SU-DHL-6 (cell line): ENCODE data around the gene ADRA2B.

Source experiments
- H2AFZ ChIP-seq: fragments of 200-600 bp; sonication (generic); 2 replicates; pipeline ENCODE4 v1.6.1; 2014; ENCODE audit warnings: low read depth, mild to moderate bottlenecking, moderate library complexity, mixed read lengths, antibody characterized with exemption, low read length; ENCODE audit not compliant: severe bottlenecking
- H3F3A ChIP-seq: fragments of 200-600 bp; shearing (Covaris generic); 2 replicates; pipeline ENCODE4 v1.6.0; 2016; ENCODE audit warnings: antibody characterized with exemption, mild to moderate bottlenecking; ENCODE audit not compliant: insufficient read depth
- H3K27ac ChIP-seq: fragments of 200-600 bp; sonication (generic); 2 replicates; pipeline ENCODE4 v1.5.1; 2016; ENCODE audit warnings: low read depth, mild to moderate bottlenecking, low read length, moderate library complexity, mixed read lengths
- H3K27me3 ChIP-seq: fragments of 200-600 bp; sonication (generic), shearing (Covaris generic); 2 replicates; pipeline ENCODE4 v1.6.0; 2014; ENCODE audit warnings: mild to moderate bottlenecking, low read length
- H3K36me3 ChIP-seq: fragments of 200-600 bp; sonication (generic); 2 replicates; pipeline ENCODE4 v1.6.1; 2014; ENCODE audit warnings: mild to moderate bottlenecking, low read length, mixed read lengths
- H3K4me2 ChIP-seq: fragments of 300-600, 200-600 bp; shearing (Covaris generic), sonication (generic); 2 replicates; pipeline ENCODE4 v1.6.0; 2014; ENCODE audit warnings: low read length, low read depth, mild to moderate bottlenecking; ENCODE audit not compliant: poor library complexity, severe bottlenecking
- H3K4me3 ChIP-seq: fragments of 200-600 bp; sonication (generic); 2 replicates; pipeline ENCODE4 v1.5.1; 2014; ENCODE audit warnings: antibody characterized with exemption, low read length, mild to moderate bottlenecking, mixed read lengths; ENCODE audit not compliant: insufficient read depth, poor library complexity, severe bottlenecking
- H3K79me2 ChIP-seq: fragments of 200-600 bp; sonication (generic); 2 replicates; pipeline ENCODE4 v1.6.1; 2014; ENCODE audit warnings: mild to moderate bottlenecking, low read length, moderate library complexity; ENCODE audit not compliant: insufficient read depth
- H3K9ac ChIP-seq: fragments of 200-600 bp; sonication (generic); 2 replicates; pipeline ENCODE4 v1.7.0; 2014; ENCODE audit warnings: mild to moderate bottlenecking, low read length
- H3K9me2 ChIP-seq: fragments of 200-600 bp; sonication (generic); replicated peaks from 2 replicates; pipeline ENCODE4 v1.6.1; 2014; ENCODE audit warnings: low read length; ENCODE audit not compliant: insufficient read depth
- H3K9me3 ChIP-seq: fragments of 200-600 bp; sonication (generic); 2 replicates; pipeline ENCODE4 v1.6.1; 2014; ENCODE audit warnings: low read length, mixed read lengths; ENCODE audit not compliant: insufficient read depth
- H4K20me1 ChIP-seq: fragments of 200-600 bp; sonication (generic); 2 replicates; pipeline ENCODE4 v1.6.1; 2014; ENCODE audit warnings: low read depth, mild to moderate bottlenecking, antibody characterized with exemption, low read length, moderate library complexity, mixed read lengths
- CTCF ChIP-seq: fragments of 200-600 bp; sonication (generic); IDR thresholded peaks from one replicate; pipeline ENCODE4 v1.5.1; 2017; ENCODE audit warnings: antibody characterized with exemption, mild to moderate bottlenecking, low read length, moderate library complexity; ENCODE audit not compliant: insufficient read depth, poor library complexity, severe bottlenecking
- EZH2phosphoT487 ChIP-seq: fragments of 200-600 bp; sonication (generic), shearing (Covaris generic); conservative IDR thresholded peaks from 2 replicates; pipeline ENCODE4 v1.6.1; 2018; ENCODE audit warnings: mild to moderate bottlenecking, antibody characterized with exemption, low read length, moderate library complexity, mixed read lengths

Gene ADRA2B

GRCh38 chr2:96108541-96109360 is 7.6 kb downstream of the ADRA2B start:
- H3K79me2 ChIP-seq = no peaks in the 10 kb centered on the region
- H2AFZ ChIP-seq = no peak overlapping the region
- H3K27ac ChIP-seq = no peak overlapping the region
- H3K9me2 ChIP-seq = no peaks in the 10 kb centered on the region
- H3K27me3 ChIP-seq = no peaks in the 10 kb centered on the region
- H3K4me3 ChIP-seq = no peak overlapping the region
- no peaks in the 10 kb centered on the region for H3F3A ChIP-seq
- no peak for TF ChIP-seq CTCF
- no peak for TF ChIP-seq EZH2phosphoT487
- no peak overlapping the region for H3K9ac ChIP-seq
- no peak overlapping the region for H3K4me2 ChIP-seq
- H3K36me3 ChIP-seq = no peaks in the 10 kb centered on the region
- no peaks in the 10 kb centered on the region for H4K20me1 ChIP-seq
- peaks cover 8% of the 10 kb centered on the region; the same call in 1 of the 2 replicates for H3K9me3 ChIP-seq

- Histone ChIP-seq H3K9ac (no peak overlapping the region), H4K20me1 (no peaks in the 10 kb centered on the region), H2AFZ (no peak overlapping the region), H3K4me2 (no peak overlapping the region), H3K36me3 (no peaks in the 10 kb centered on the region), H3K27ac (no peak overlapping the region), H3K9me3 (peaks cover 8% of the 10 kb centered on the region; the same call in 1 of the 2 replicates), H3F3A (no peaks in the 10 kb centered on the region), H3K4me3 (no peak overlapping the region), H3K27me3 (no peaks in the 10 kb centered on the region), H3K79me2 (no peaks in the 10 kb centered on the region), H3K9me2 (no peaks in the 10 kb centered on the region)
- no peak for TF ChIP-seq CTCF
- TF ChIP-seq EZH2phosphoT487 = no peak
These were observed 8.2 kb downstream of the ADRA2B start for GRCh38 chr2:96108151-96108540.

- H3K9me3 ChIP-seq = peaks cover 8% of the 10 kb centered on the region; the same call in 1 of the 2 replicates
- no peak overlapping the region for H3K4me2 ChIP-seq
- H3K9ac ChIP-seq = no peak overlapping the region
- no peak overlapping the region for H2AFZ ChIP-seq
- no peaks in the 10 kb centered on the region for H3F3A ChIP-seq
- no peak overlapping the region for H3K4me3 ChIP-seq
- no peaks in the 10 kb centered on the region for H3K27me3 ChIP-seq
- H3K9me2 ChIP-seq = no peaks in the 10 kb centered on the region
- no peaks in the 10 kb centered on the region for H3K79me2 ChIP-seq
- no peaks in the 10 kb centered on the region for H3K36me3 ChIP-seq
- H4K20me1 ChIP-seq = no peaks in the 10 kb centered on the region
- TF ChIP-seq EZH2phosphoT487 = no peak
- TF ChIP-seq CTCF = no peak
- no peak overlapping the region for H3K27ac ChIP-seq
These were observed 8.7 kb downstream of the ADRA2B start for GRCh38 chr2:96107708-96108065.
